GM21723 (cell line): ENCODE measurements around the gene GPALPP1.
"Not testable (repeated sequence)": the region's sequence is repeated elsewhere in the genome, so short reads cannot be mapped to it uniquely, and the experiment has no call there.

Experiments
- ATAC-seq: cut with Tn5 transposase; IDR thresholded peaks from one replicate; pipeline ENCODE4 v1.9.1; 2021; ENCODE audit warnings: mild to moderate bottlenecking, moderate library complexity; ENCODE audit not compliant: unreplicated experiment

The GPALPP1 gene

DNA sequence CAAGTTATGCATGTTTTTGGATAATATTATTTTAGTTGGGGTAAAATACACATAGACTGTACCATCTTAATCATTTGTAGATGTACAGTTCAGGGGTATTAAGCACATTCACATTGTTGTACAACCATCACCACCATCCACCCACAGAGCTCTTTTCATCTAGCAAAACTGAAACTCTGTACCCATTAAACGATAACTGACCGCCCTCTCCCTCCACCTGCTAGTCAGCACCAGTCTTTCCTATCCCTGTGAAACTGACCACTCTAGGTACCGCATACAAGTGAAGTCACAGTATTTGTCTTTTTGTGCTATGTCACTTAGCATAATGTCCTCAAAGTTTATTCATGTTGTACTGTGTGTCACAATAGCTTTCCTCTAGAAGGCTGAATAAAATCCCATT, 70.7 kb downstream of the GPALPP1 start:
- no peak for ATAC-seq

DNA sequence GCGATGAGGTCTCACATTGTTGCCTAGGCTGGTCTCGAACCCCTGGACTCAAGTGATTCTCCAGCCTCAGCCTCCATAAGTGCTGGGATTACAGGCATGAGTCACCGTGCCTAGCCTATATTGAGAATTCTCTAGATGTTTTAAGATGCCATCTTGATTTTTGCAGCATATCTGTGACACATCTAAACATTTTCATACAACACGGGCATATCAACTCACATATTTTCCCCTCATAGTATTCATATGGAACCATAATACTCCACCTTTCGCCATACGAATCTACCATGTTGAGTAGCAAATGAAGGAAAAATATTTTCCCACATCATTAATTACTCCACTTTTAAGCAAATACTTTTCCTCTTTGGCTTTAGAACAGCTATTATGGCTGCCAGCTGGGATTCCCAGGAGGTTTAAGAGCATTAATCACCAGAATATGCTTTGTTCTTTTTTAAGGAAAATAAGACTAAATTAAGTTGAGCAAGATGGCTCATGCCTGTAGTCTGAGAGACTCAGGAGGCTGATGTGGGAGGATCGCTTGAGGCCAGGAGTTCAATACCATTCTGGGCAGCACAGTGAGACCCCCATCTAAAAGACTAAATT, 74.0 kb downstream of the GPALPP1 start:
- no peak for ATAC-seq

DNA sequence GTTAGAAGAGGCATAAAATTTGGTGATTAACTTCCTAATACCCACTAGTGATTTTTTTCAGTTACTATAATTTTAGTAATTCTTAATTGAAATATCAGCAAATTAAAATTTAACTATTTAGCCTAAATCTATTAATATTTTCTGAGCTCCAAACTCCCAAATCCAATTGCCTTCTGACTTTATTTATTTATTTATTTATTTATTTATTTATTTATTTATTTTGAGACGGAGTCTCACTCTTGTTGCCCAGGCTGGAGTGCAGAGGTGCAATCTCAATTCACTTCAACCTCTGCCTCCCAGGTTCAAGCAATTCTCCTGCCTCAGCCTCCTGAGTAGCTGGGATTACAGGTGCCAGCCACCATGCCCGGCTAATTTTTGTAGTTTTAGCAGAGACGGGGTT, 74.6 kb downstream of the GPALPP1 start:
- ATAC-seq: not testable (repeated sequence)

DNA sequence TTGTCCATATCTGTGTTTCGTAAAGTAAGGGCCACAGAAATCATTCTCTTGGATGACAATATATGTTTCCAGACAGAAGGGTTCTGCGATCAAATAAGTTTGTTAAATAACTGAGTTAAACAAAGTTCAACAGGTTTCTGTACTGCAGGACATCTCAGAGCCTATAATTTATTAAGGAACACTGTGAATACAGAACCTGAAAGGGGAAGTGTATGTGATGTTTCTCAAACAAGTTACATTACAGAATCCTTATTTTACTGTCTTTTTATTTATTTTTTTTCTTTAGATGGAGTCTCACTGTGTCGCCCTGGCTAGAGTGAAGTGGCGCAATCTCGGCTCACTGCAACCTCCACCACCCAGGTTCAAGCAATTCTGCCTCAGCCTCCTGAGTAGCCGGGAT, 75.6 kb downstream of the GPALPP1 start:
- ATAC-seq: no peak

GRCh38 chr13:45068036-45069001, 79.0 kb downstream of the GPALPP1 start:
- no peak for ATAC-seq

DNA sequence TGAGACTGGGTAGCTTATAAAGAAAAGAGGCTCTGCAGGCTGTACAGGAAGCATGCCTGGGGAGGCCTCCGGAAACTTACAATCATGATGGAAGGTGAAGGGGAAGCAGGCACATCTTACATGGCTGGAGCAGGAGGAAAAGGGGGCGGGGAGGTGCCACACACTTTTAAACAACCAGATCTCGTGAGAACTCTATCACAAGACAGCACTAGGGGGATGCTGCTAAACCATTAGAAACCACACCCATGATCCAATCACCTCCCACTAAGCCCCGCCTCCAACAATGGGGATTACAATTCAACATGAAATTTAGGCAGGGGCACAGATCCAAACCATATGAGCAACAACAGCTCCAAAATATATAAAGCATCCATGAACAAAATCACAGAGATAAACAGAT, 84.5 kb downstream of the GPALPP1 start:
- no peak for ATAC-seq

- no peak for ATAC-seq
Measured at GRCh38 chr13:45074721-45075120, 85.4 kb downstream of the GPALPP1 start.

DNA sequence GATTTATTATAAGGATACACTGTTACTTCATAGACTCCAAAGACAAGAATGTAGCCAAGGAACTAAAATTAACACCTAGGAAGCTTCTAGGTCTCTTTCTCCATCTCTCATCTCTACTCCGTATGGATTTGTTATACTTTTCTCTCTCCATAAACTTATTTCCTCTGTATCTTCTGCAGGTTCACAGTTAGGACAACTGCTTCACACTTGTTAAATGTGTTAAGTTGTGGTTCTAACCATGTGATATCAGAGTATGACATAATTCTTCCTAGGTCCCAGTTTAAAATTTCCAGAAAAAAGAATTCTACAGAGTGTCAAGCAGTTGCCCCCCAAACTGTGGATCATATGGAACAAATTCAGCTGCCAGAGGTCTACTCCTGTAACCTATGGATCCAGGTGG, 88.7 kb downstream of the GPALPP1 start:
- no peak for ATAC-seq
